GM19463 (cell line): ENCODE results near the gene RPL19.

Source experiments
- ATAC-seq: cut with Tn5 transposase; IDR thresholded peaks from one replicate; pipeline ENCODE4 v1.9.1; 2021; ENCODE audit warnings: mild to moderate bottlenecking, moderate library complexity; ENCODE audit not compliant: unreplicated experiment

Gene RPL19

GRCh38 chr17:39171933-39172332 lies 28.1 kb upstream of the RPL19 start:
- no peak for ATAC-seq

GRCh38 chr17:39173080-39173479 lies 27.0 kb upstream of the RPL19 start:
- no peak for ATAC-seq

GRCh38 chr17:39173526-39174274 lies 26.4 kb upstream of the RPL19 start:
- ATAC-seq, result no peak

GRCh38 chr17:39174920-39175694 lies 25.0 kb upstream of the RPL19 start:
- ATAC-seq, result no peak

GRCh38 chr17:39175695-39176093 lies 24.4 kb upstream of the RPL19 start:
- no peak for ATAC-seq

GRCh38 chr17:39177256-39177655 lies 22.8 kb upstream of the RPL19 start:
- no peak for ATAC-seq

GRCh38 chr17:39178536-39178935 lies 21.5 kb upstream of the RPL19 start:
- no peak for ATAC-seq

GRCh38 chr17:39181303-39181702 lies 18.8 kb upstream of the RPL19 start:
- ATAC-seq, result no peak

GRCh38 chr17:39183045-39183444 lies 17.0 kb upstream of the RPL19 start:
- no peak for ATAC-seq

GRCh38 chr17:39183720-39184119 lies 16.4 kb upstream of the RPL19 start:
- no peak for ATAC-seq

- no peak for ATAC-seq
Observed at GRCh38 chr17:39186481-39187002, 13.5 kb upstream of the RPL19 start.

GRCh38 chr17:39187152-39187830 lies 12.8 kb upstream of the RPL19 start:
- ATAC-seq, result no peak

- no peak for ATAC-seq
Observed at GRCh38 chr17:39191750-39192510, 8.2 kb upstream of the RPL19 start.

GRCh38 chr17:39192901-39193300 lies 7.2 kb upstream of the RPL19 start:
- ATAC-seq, result no peak

GRCh38 chr17:39193346-39193745 lies 6.7 kb upstream of the RPL19 start:
- ATAC-seq, result no peak

- ATAC-seq, result no peak
Observed at GRCh38 chr17:39194089-39194984, 5.7 kb upstream of the RPL19 start.

GRCh38 chr17:39194985-39195524 lies 5.0 kb upstream of the RPL19 start:
- ATAC-seq, result no peak

- ATAC-seq, result no peak
Observed at GRCh38 chr17:39195568-39196160, 4.4 kb upstream of the RPL19 start.

- ATAC-seq, result no peak
Observed at GRCh38 chr17:39196241-39196807, 3.8 kb upstream of the RPL19 start.
